Testis (tissue), 2 donors: ENCODE results near the gene TMCO5A.

Experiments
- CTCF ChIP-seq, 3 experiments: fragments of 450-650 bp in 2 of 3; fragments of 200-600 bp in 1 of 3; sonication (generic) in 1 of 3; IDR thresholded peaks; one replicate each; pipeline ENCODE4 v1.5.1; 2016 to 2019; ENCODE audit warnings: antibody characterized with exemption in 3 of 3, mild to moderate bottlenecking in 2 of 3, moderate library complexity in 1 of 3
- POLR2A ChIP-seq: fragments of 450-650 bp; IDR thresholded peaks from one replicate; pipeline ENCODE4 v1.6.1; 2017; ENCODE audit warnings: antibody characterized with exemption, mild to moderate bottlenecking, moderate library complexity

GRCh38 chr15:37926136-37926535 lies 8.3 kb upstream of the TMCO5A start:
- TF ChIP-seq CTCF (IDR thresholded peaks at IDR 0.05) (no peak), POLR2A (no peak)
